Posterior vena cava (tissue), 2 donors: ENCODE measurements around the gene SYPL1. TPM values are rescaled to one million over a fixed set of nuclear protein-coding genes. Genes with fewer than 3 reads are reported as not detected.

Experiments used
- DNase-seq: peaks from one replicate; pipeline ENCODE4 v3.0.0-alpha.2; 2020; ENCODE audit warnings: low spot score
- intact Hi-C, 2 donors: fragments of 100-400 bp; cut with DNase I; formaldehyde crosslinking; loops; one replicate each; pipeline versions ENCODE4 v1.14.1 to v1.14.2; 2022 to 2023
- total RNA-seq, 2 donors: library from RNA; stranded (reverse); fragmentation: NEBNext Ultra II Directional; extraction: Animal tissue kit (Norgen Biotek cat#: 25700); gene quantifications; one replicate each; pipeline ENCODE4 v1.2.1, GENCODE V29; 2021
- donor health status: DM: yes; HTN: yes; CAD: no.
- donor health status: DM: yes; HTN: yes; CAD: no.

SYPL1 gene
- total RNA-seq, 2 donors from 2014 or later, result 81.4 to 89.8 TPM

GRCh38 chr7:106045586-106045985, 66.5 kb downstream of the SYPL1 start:
- intact Hi-C loops, result no loop called here
- DNase-seq, result no peak

GRCh38 chr7:106045139-106045538, 67.0 kb downstream of the SYPL1 start:
- no peak for DNase-seq
- intact Hi-C loops, result no loop called here

- no peak for DNase-seq
- intact Hi-C loops, result loop anchor here (5.0 kb wide), 2 partner anchors 280 to 390 kb away; no protein-coding TSS in a partner anchor
These were observed 69.9 kb downstream of the SYPL1 start for GRCh38 chr7:106042196-106042611.

- intact Hi-C loops, result loop anchor here (5.0 kb wide), 2 partner anchors 279 to 389 kb away; no protein-coding TSS in a partner anchor
- DNase-seq, result no peak
These were observed 70.9 kb downstream of the SYPL1 start for GRCh38 chr7:106041140-106041717.

Other genes with a start within 250 kb of the SYPL1 start
- gene ATXN7L1, start 235.7 kb downstream of the SYPL1 start, total RNA-seq, result 1 to 10 TPM; 9.5 to 9.7 TPM
- 1 to 10 TPM; 3.5 to 3.7 TPM for gene CDHR3, start 149.0 kb downstream of the SYPL1 start, total RNA-seq
- 100 to 1,000 TPM; 223 to 394 TPM for gene NAMPT, start 172.7 kb upstream of the SYPL1 start, total RNA-seq